Keratinocyte (primary cell): ENCODE results near the gene LSM5. TPM values are rescaled to one million over a fixed set of nuclear protein-coding genes. Genes with fewer than 3 reads are reported as not detected.

Experiments used
- DNase-seq: peaks from one replicate; pipeline ENCODE4 v3.0.0-alpha.2; 2011; ENCODE audit warnings: low read depth, missing footprints, low spot score
- FAIRE-seq: peaks from 2 replicates; lab custom pipeline; 2011; peaks lifted over from hg19 to GRCh38; lab: Jason Lieb, UNC
- H2AFZ ChIP-seq: 2 replicates; pipeline ENCODE4 v1.6.0; 2012; ENCODE audit warnings: low read length, control low read depth, inconsistent platforms; ENCODE audit not compliant: control insufficient read depth
- H3K27ac ChIP-seq: 2 replicates; pipeline ENCODE4 v1.5.1; 2011; ENCODE audit warnings: low read length; ENCODE audit not compliant: control insufficient read depth, insufficient read depth
- H3K27me3 ChIP-seq: 3 replicates; pipeline ENCODE4 v1.6.0; 2011; ENCODE audit warnings: low read length; ENCODE audit not compliant: control insufficient read depth, insufficient read depth; ENCODE audit errors: extremely low read depth
- H3K36me3 ChIP-seq, 2 experiments: 2 replicates in 1 of 2; 3 replicates in 1 of 2; pipeline ENCODE4 v1.5.1; 2011; ENCODE audit warnings: low read length in 2 of 2, mild to moderate bottlenecking in 1 of 2; ENCODE audit not compliant: control insufficient read depth in 2 of 2, insufficient read depth in 2 of 2; ENCODE audit errors: extremely low read depth in 1 of 2
- H3K4me1 ChIP-seq: 3 replicates; pipeline ENCODE4 v1.5.1; 2011; ENCODE audit warnings: low read length; ENCODE audit not compliant: control insufficient read depth, insufficient read depth; ENCODE audit errors: extremely low read depth
- H3K4me2 ChIP-seq: 3 replicates; pipeline ENCODE4 v1.6.0; 2011; ENCODE audit warnings: low read depth, low read length; ENCODE audit not compliant: control insufficient read depth, insufficient read depth; ENCODE audit errors: extremely low read depth
- H3K4me3 ChIP-seq, 3 experiments: fragments of 200-600 bp in 1 of 3; sonication (generic) in 1 of 3; 2 replicates in 2 of 3; 3 replicates in 1 of 3; pipeline ENCODE4 v1.5.1; 2011 to 2016; ENCODE audit warnings: low read length in 3 of 3, mild to moderate bottlenecking in 3 of 3, control low read depth in 2 of 3, inconsistent platforms in 1 of 3, low read depth in 1 of 3, mixed read lengths in 1 of 3, mixed run types in 1 of 3, moderate library complexity in 1 of 3; ENCODE audit not compliant: control insufficient read depth in 2 of 3, insufficient read depth in 2 of 3; ENCODE audit errors: extremely low read depth in 1 of 3
- H3K79me2 ChIP-seq: 2 replicates; pipeline ENCODE4 v1.6.0; 2012; ENCODE audit warnings: low read length; ENCODE audit not compliant: control insufficient read depth, insufficient read depth
- H3K9ac ChIP-seq: 3 replicates; pipeline ENCODE4 v1.6.0; 2011; ENCODE audit warnings: low read length; ENCODE audit not compliant: control insufficient read depth, insufficient read depth; ENCODE audit errors: extremely low read depth
- H3K9me1 ChIP-seq: 3 replicates; pipeline ENCODE4 v1.6.0; 2011; ENCODE audit warnings: low read length; ENCODE audit not compliant: control insufficient read depth, insufficient read depth; ENCODE audit errors: extremely low read depth
- H3K9me3 ChIP-seq: 2 replicates; pipeline ENCODE4 v1.5.1; 2012; ENCODE audit warnings: low read depth, low read length; ENCODE audit not compliant: control insufficient read depth
- H4K20me1 ChIP-seq: 3 replicates; pipeline ENCODE4 v1.6.0; 2011; ENCODE audit warnings: low read length; ENCODE audit not compliant: control insufficient read depth, insufficient read depth; ENCODE audit errors: extremely low read depth
- EZH2 ChIP-seq: IDR thresholded peaks from one replicate; pipeline ENCODE4 v1.6.1; 2012; ENCODE audit warnings: inconsistent platforms, mild to moderate bottlenecking, low read length, moderate library complexity
- dilution Hi-C: fragments of 300-500 bp; cut with MboI; formaldehyde crosslinking; loops from one replicate; pipeline ENCODE4 v1.7.0; 2020; ENCODE audit warnings: low sequenced_read_pairs; ENCODE audit not compliant: extremely low pct_ligation_motif_present
- polyA plus RNA-seq, 5 experiments: library from polyadenylated mRNA; depleted of rRNA in 3 of 5; stranded (reverse) in 3 of 5; stranded (forward) in 1 of 5; unstranded in 1 of 5; fragments of >200 nt; gene quantifications; 1 replicate in 1 of 5; 2 replicates in 3 of 5; 3 replicates in 1 of 5; pipeline versions ENCODE4 v1.2.1 to v1.2.3, GENCODE V29; 2011 to 2012; ENCODE audit warnings: missing spikeins in 2 of 5, low read depth in 1 of 5, low replicate concordance in 1 of 5
- TF ChIP-seq, protein P1 (sequence below), 3 experiments: IDR thresholded peaks in 1 of 3; conservative IDR thresholded peaks in 1 of 3; optimal IDR thresholded peaks in 1 of 3; 2 replicates in 2 of 3; 3 replicates in 1 of 3; pipeline versions ENCODE3 to v1.5.1; 2011; ENCODE audit warnings: low read length in 3 of 3, mild to moderate bottlenecking in 3 of 3, moderate library complexity in 2 of 3, control low read depth in 1 of 3, inconsistent platforms in 1 of 3; ENCODE audit not compliant: insufficient read depth in 2 of 3; ENCODE audit errors: extremely low read depth in 1 of 3

The LSM5 gene
- polyA plus RNA-seq, 1 donor (not counting 4 experiments of a cell fraction or from before 2014, with no cell fraction given), result 90.2 TPM

DNA sequence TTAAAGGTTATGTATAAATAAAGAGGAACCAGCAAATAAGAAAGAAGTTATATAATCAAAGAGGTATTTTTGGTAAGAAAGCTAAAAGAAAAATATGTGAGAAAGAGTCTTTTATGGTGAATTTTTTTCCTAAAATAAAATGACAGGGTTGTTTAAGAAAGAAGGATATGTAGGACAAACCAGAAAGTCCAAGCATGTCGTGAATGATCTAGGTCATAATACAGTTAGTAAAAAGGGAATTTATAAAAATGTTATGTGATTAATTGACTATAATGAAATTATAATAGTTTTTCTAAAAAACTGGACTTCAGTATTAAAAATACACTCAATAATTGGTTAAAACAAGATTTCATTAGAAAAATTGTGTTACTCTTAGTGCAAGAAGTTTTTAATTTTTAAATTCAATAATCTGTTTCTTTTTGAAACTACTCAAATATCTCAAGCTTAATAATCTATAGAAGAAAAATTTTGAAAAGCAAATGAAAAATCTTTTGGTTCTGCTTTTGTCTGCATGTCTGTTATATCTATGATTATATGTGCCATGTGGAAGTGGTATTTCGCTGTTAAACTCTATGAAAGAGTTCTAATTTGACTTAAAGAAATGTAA is 28.5 kb upstream of the LSM5 start:
- Histone ChIP-seq H3K4me1 (no peaks in the 10 kb centered on the region), H3K9ac (no peak overlapping the region), H2AFZ (no peak overlapping the region), H3K27me3 (no peaks in the 10 kb centered on the region), H3K4me2 (no peak overlapping the region), H3K9me3 (peaks cover 9% of the 10 kb centered on the region), H3K9me1 (no peaks in the 10 kb centered on the region), H3K79me2 (peaks cover 67% of the 10 kb centered on the region), H3K4me3 (no peak overlapping the region), H4K20me1 (no peaks in the 10 kb centered on the region), H3K36me3 (no peaks in the 10 kb centered on the region), H3K27ac (no peak overlapping the region)
- no peak for TF ChIP-seq EZH2
- TF ChIP-seq, protein P1, sequence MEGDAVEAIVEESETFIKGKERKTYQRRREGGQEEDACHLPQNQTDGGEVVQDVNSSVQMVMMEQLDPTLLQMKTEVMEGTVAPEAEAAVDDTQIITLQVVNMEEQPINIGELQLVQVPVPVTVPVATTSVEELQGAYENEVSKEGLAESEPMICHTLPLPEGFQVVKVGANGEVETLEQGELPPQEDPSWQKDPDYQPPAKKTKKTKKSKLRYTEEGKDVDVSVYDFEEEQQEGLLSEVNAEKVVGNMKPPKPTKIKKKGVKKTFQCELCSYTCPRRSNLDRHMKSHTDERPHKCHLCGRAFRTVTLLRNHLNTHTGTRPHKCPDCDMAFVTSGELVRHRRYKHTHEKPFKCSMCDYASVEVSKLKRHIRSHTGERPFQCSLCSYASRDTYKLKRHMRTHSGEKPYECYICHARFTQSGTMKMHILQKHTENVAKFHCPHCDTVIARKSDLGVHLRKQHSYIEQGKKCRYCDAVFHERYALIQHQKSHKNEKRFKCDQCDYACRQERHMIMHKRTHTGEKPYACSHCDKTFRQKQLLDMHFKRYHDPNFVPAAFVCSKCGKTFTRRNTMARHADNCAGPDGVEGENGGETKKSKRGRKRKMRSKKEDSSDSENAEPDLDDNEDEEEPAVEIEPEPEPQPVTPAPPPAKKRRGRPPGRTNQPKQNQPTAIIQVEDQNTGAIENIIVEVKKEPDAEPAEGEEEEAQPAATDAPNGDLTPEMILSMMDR (optimal IDR thresholded peaks at IDR 0.05 in 1 of 3, IDR thresholded peaks at IDR 0.05 in 1 of 3, conservative IDR thresholded peaks at IDR 0.05 in 1 of 3; ENCODE audit: extremely low read depth in 1 of 3, insufficient read depth in 2 of 3, low read length in 3 of 3), result no peak
- FAIRE-seq (no peak), DNase-seq (no peak)
- dilution Hi-C loops, result no loop called here

DNA sequence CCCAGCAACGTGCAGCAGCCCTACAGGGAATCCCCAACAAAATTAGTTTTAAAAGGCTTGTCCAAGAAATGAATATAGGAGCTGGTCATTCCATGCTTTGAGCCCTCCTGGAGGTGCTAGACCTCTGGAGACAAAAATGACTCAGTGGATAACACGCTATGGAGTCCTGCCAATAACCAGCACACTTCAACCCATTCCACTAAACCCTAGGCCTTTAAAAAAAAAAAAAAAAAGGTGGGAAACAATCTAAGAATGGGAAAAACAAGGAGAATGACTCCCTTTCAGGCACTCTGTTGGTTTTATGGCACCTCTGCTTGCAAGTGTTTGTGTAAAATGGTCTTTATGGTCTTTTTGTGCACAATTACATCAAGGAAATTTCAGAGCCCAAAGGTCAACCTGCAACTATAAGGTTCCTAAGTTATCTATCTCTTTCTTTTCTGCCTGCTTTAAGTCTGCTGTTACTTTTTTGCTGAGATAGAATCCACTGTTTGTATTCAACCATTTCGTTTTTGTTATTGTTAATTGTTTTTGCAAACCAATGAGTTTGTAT is 26.4 kb upstream of the LSM5 start:
- H3K27ac ChIP-seq, result no peak overlapping the region
- H3K36me3 ChIP-seq, result no peaks in the 10 kb centered on the region
- peaks cover under 1% of the 10 kb centered on the region for H3K4me1 ChIP-seq
- H2AFZ ChIP-seq, result no peak overlapping the region
- TF ChIP-seq EZH2, result no peak
- TF ChIP-seq, protein P1 (optimal IDR thresholded peaks at IDR 0.05 in 1 of 3, IDR thresholded peaks at IDR 0.05 in 1 of 3, conservative IDR thresholded peaks at IDR 0.05 in 1 of 3; ENCODE audit: extremely low read depth in 1 of 3, insufficient read depth in 2 of 3, low read length in 3 of 3), result no peak
- DNase-seq, result no peak
- FAIRE-seq, result no peak
- H4K20me1 ChIP-seq, result no peaks in the 10 kb centered on the region
- no peaks in the 10 kb centered on the region for H3K9me1 ChIP-seq
- dilution Hi-C loops, result no loop called here
- no peak overlapping the region for H3K4me3 ChIP-seq
- peaks cover 7% of the 10 kb centered on the region for H3K9me3 ChIP-seq
- H3K27me3 ChIP-seq, result no peaks in the 10 kb centered on the region
- H3K79me2 ChIP-seq, result peaks cover 70% of the 10 kb centered on the region
- no peak overlapping the region for H3K4me2 ChIP-seq
- H3K9ac ChIP-seq, result no peak overlapping the region
